HL-60 (cell line): ENCODE measurements around the gene RPUSD1.

ENCODE experiments used
- DNase-seq, 2 experiments: peaks; one replicate each; pipeline ENCODE4 v3.0.0-alpha.2; 2010 to 2020; ENCODE audit warnings: low read depth in 1 of 2, low spot score in 1 of 2
- H3K27ac ChIP-seq: fragments of 250-450 bp; sonication (Bioruptor Pico); replicated peaks from 2 replicates; pipeline ENCODE4 v1.5.1; 2020; ENCODE audit warnings: mild to moderate bottlenecking, moderate library complexity
- H3K27me3 ChIP-seq: fragments of 250-450 bp; sonication (Bioruptor Pico); 2 replicates; pipeline ENCODE4 v1.5.1; 2021; ENCODE audit warnings: mild to moderate bottlenecking, moderate library complexity; ENCODE audit not compliant: insufficient read depth, poor library complexity, severe bottlenecking
- H3K4me3 ChIP-seq: replicated peaks from 2 replicates; pipeline ENCODE4 v1.5.1; 2011; ENCODE audit warnings: mild to moderate bottlenecking, control low read depth, low read length; ENCODE audit not compliant: insufficient read depth
- GABPA ChIP-seq: IDR thresholded peaks from 2 replicates; pipeline ENCODE4 v1.6.1; 2012; ENCODE audit warnings: low read depth
- POLR2AphosphoS5 ChIP-seq: IDR thresholded peaks from 2 replicates; pipeline ENCODE4 v1.6.1; 2012; ENCODE audit warnings: low read depth
- REST ChIP-seq: IDR thresholded peaks from 2 replicates; pipeline ENCODE4 v1.6.1; 2012; ENCODE audit warnings: low read depth; ENCODE audit not compliant: insufficient replicate concordance
- SPI1 ChIP-seq: IDR thresholded peaks from 2 replicates; pipeline ENCODE4 v1.6.1; 2012; ENCODE audit warnings: low read depth, mild to moderate bottlenecking, borderline replicate concordance
- TF ChIP-seq, protein P1 (sequence below): IDR thresholded peaks from one replicate; pipeline ENCODE4 v1.5.1; 2011; ENCODE audit warnings: low read length, control low read depth, inconsistent platforms; ENCODE audit not compliant: insufficient read depth

RPUSD1 gene

DNA sequence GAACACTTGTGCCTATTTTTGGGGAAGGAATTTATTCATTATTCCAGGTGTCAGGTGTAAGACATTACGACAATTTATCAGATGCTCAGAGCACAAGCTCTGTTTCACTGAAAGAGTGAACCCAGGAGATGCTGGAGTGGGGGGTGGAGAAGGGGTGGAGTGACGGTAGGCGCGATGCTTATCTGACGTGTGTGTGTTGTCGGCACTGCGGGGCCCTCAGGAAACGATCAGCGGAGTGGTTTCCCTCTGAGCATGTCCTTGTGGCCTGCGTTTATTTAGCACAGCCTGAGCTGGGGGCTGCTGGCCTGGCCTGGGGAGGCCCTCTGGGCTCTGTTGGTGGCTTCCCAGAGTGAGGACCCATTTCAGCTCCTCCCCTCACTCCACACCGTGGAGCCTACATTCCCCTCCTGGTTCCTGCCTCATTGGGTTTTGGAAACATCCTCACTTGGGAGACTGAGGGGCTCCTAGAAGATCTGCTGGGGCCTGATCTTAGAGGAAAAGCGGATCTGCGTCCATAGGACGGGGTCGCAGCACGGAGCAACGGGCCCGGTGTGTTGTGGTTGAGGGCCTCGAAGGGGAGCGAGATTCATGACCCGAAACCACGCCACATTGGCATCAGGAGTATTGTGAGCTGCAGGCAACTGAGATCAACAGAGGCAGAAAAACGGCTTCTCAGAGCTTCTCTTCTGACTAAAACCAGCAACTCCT, 31.3 kb upstream of the RPUSD1 start:
- no peak overlapping the region for H3K4me3 ChIP-seq
- H3K27ac ChIP-seq = no peak overlapping the region
- no peak for TF ChIP-seq POLR2AphosphoS5
- TF ChIP-seq, protein P1, sequence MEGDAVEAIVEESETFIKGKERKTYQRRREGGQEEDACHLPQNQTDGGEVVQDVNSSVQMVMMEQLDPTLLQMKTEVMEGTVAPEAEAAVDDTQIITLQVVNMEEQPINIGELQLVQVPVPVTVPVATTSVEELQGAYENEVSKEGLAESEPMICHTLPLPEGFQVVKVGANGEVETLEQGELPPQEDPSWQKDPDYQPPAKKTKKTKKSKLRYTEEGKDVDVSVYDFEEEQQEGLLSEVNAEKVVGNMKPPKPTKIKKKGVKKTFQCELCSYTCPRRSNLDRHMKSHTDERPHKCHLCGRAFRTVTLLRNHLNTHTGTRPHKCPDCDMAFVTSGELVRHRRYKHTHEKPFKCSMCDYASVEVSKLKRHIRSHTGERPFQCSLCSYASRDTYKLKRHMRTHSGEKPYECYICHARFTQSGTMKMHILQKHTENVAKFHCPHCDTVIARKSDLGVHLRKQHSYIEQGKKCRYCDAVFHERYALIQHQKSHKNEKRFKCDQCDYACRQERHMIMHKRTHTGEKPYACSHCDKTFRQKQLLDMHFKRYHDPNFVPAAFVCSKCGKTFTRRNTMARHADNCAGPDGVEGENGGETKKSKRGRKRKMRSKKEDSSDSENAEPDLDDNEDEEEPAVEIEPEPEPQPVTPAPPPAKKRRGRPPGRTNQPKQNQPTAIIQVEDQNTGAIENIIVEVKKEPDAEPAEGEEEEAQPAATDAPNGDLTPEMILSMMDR = no peak
- H3K27me3 ChIP-seq = peaks cover 12% of the 10 kb centered on the region
- no peak for DNase-seq

GRCh38 chr16:818592-818991, 30.4 kb upstream of the RPUSD1 start:
- TF ChIP-seq REST (no peak), GABPA (no peak), POLR2AphosphoS5 (no peak), SPI1 (no peak)
- TF ChIP-seq, protein P1 = no peak
- Histone ChIP-seq H3K27me3 (peaks cover 14% of the 10 kb centered on the region), H3K27ac (no peak overlapping the region), H3K4me3 (no peak overlapping the region)
- no peak for DNase-seq

GRCh38 chr16:818132-818531, 30.0 kb upstream of the RPUSD1 start:
- no peak for DNase-seq
- peaks cover 16% of the 10 kb centered on the region for H3K27me3 ChIP-seq
- no peak overlapping the region for H3K27ac ChIP-seq
- no peak overlapping the region for H3K4me3 ChIP-seq
- TF ChIP-seq SPI1 (no peak), GABPA (no peak), REST (no peak), POLR2AphosphoS5 (no peak)
- TF ChIP-seq, protein P1 = no peak
